T-helper 2 cell treated with Interferon-gamma antibody and Interleukin-4, amounts not matched to agents 5 μg/mL and 100 μg/mL, for 36 hours (primary cell): ENCODE measurements around the gene WDR48.

Experiments
- DNase-seq: peaks from one replicate; pipeline ENCODE4 v3.0.0; 2021; ENCODE audit warnings: low spot score
- H3K27ac Mint-ChIP-seq: one replicate; pipeline ENCODE4 v1.8.0; 2021; ENCODE audit warnings: mild to moderate bottlenecking, mixed read lengths
- H3K27me3 Mint-ChIP-seq: one replicate; pipeline ENCODE4 v1.8.0; 2021; ENCODE audit warnings: low read depth, mixed read lengths
- H3K36me3 Mint-ChIP-seq: one replicate; pipeline ENCODE4 v1.8.0; 2021; ENCODE audit warnings: low read depth, mixed read lengths
- H3K4me1 Mint-ChIP-seq: one replicate; pipeline ENCODE4 v1.8.0; 2021; ENCODE audit warnings: low read depth, mixed read lengths
- H3K4me3 Mint-ChIP-seq: one replicate; pipeline ENCODE4 v1.8.0; 2022; ENCODE audit warnings: mild to moderate bottlenecking, moderate library complexity, mixed read lengths
- H3K9me3 Mint-ChIP-seq: one replicate; pipeline ENCODE4 v1.8.0; 2021; ENCODE audit warnings: mixed read lengths

The WDR48 gene

GRCh38 chr3:39137991-39138803 is 86.4 kb downstream of the WDR48 start:
- Mint-ChIP-seq H3K36me3 (peaks cover 16% of the 10 kb centered on the region), H3K27ac (no peak overlapping the region), H3K4me1 (peaks cover 4% of the 10 kb centered on the region), H3K27me3 (no peaks in the 10 kb centered on the region), H3K9me3 (no peaks in the 10 kb centered on the region), H3K4me3 (no peak overlapping the region)
- no peak for DNase-seq

DNA sequence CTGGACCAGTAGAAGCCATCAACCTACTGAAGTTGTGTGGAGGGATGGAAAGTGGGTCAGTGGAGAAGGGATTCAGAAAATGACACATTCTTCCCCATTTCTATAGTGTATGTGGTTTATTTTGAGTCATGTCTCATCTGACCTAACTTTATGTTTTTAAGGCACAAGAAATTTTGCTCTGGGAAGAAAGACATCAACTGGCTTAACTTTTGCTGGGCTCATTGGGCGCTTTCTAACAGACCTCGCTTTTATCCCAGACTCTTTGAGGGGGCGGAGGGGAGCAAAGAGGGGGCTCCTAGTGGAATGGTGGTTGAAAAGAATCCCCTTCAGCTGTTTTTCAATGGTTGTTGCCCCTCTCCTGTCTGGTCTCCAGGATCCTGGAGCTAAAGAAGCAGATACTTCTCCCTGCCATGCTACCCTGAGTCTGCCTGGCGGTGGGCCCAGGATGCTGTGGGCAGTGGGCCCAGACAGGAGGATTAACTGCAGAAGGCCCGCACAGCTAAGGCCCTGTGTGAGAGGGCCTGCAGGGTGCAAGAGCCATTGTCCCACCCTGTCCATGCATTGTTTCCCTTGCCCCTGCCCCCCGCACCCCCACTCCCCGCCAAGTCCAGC is 87.1 kb downstream of the WDR48 start:
- Mint-ChIP-seq H3K36me3 (peaks cover 23% of the 10 kb centered on the region), H3K27ac (no peak overlapping the region), H3K9me3 (no peaks in the 10 kb centered on the region), H3K27me3 (no peaks in the 10 kb centered on the region), H3K4me3 (no peak overlapping the region), H3K4me1 (peaks cover 4% of the 10 kb centered on the region)
- DNase-seq, result no peak

- Mint-ChIP-seq H3K27me3 (no peaks in the 10 kb centered on the region), H3K4me1 (peaks cover 4% of the 10 kb centered on the region), H3K9me3 (no peaks in the 10 kb centered on the region), H3K27ac (no peak overlapping the region), H3K4me3 (no peak overlapping the region), H3K36me3 (peaks cover 29% of the 10 kb centered on the region)
- DNase-seq, result no peak
Measured at GRCh38 chr3:39139442-39139841, 87.6 kb downstream of the WDR48 start.

DNA sequence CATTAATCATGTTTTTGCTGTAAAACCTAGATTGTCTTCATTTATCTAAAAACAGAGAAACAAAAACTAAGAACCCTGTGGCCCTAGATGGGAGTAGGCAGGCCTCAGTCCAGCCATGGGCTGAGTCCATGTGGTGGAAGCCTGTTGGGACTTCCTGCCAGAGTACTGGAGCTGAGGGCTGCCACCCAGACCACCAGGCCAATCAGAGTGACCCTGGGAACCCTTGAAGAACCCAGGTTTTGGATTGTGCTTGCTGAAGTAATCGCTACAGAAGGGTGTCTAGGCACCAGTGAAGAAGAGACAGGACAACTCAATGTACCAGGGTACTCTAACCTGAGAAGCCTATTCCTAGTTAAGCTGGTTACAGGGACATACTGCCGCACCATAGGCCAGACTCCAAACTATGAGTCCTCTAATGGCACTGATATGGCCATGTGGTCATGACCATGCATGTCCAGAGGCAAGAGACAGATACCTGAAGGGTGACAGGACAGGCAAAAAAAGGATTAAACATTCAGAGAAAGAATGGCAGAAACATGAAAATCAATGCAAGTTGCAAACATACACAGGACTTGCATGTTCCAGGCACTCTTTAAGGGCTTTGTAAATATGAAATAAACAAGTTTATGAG is 88.6 kb downstream of the WDR48 start:
- Mint-ChIP-seq H3K27me3 (no peaks in the 10 kb centered on the region), H3K27ac (no peak overlapping the region), H3K4me3 (no peak overlapping the region), H3K9me3 (no peaks in the 10 kb centered on the region), H3K36me3 (peaks cover 34% of the 10 kb centered on the region), H3K4me1 (peaks cover 4% of the 10 kb centered on the region)
- DNase-seq, result no peak

GRCh38 chr3:39141171-39141995 is 89.6 kb downstream of the WDR48 start:
- Mint-ChIP-seq H3K9me3 (no peaks in the 10 kb centered on the region), H3K4me1 (peaks cover 11% of the 10 kb centered on the region), H3K36me3 (peaks cover 42% of the 10 kb centered on the region), H3K27ac (no peak overlapping the region), H3K4me3 (no peak overlapping the region), H3K27me3 (no peaks in the 10 kb centered on the region)
- DNase-seq, result no peak

- Mint-ChIP-seq H3K27me3 (no peaks in the 10 kb centered on the region), H3K36me3 (peaks cover 46% of the 10 kb centered on the region), H3K27ac (no peak overlapping the region), H3K4me3 (no peak overlapping the region), H3K4me1 (peaks cover 16% of the 10 kb centered on the region), H3K9me3 (no peaks in the 10 kb centered on the region)
- DNase-seq, result no peak
Measured at GRCh38 chr3:39142067-39142466, 90.3 kb downstream of the WDR48 start.

GRCh38 chr3:39143051-39143885 is 91.5 kb downstream of the WDR48 start:
- no peak overlapping the region for H3K27ac Mint-ChIP-seq
- H3K9me3 Mint-ChIP-seq, result no peaks in the 10 kb centered on the region
- H3K36me3 Mint-ChIP-seq, result peaks cover 51% of the 10 kb centered on the region
- DNase-seq, result no peak
- no peaks in the 10 kb centered on the region for H3K27me3 Mint-ChIP-seq
- no peak overlapping the region for H3K4me3 Mint-ChIP-seq
- H3K4me1 Mint-ChIP-seq, result peaks cover 28% of the 10 kb centered on the region

- Mint-ChIP-seq H3K27me3 (no peaks in the 10 kb centered on the region), H3K4me1 (peaks cover 37% of the 10 kb centered on the region), H3K27ac (peak overlapping the region; percentile 58), H3K9me3 (no peaks in the 10 kb centered on the region), H3K36me3 (peaks cover 54% of the 10 kb centered on the region), H3K4me3 (no peak overlapping the region)
- DNase-seq, result no peak
Measured at GRCh38 chr3:39144095-39144747, 92.4 kb downstream of the WDR48 start.

- no peaks in the 10 kb centered on the region for H3K9me3 Mint-ChIP-seq
- H3K27ac Mint-ChIP-seq, result peak overlapping the region; percentile 58
- peaks cover 44% of the 10 kb centered on the region for H3K4me1 Mint-ChIP-seq
- H3K36me3 Mint-ChIP-seq, result peaks cover 54% of the 10 kb centered on the region
- no peak for DNase-seq
- H3K27me3 Mint-ChIP-seq, result no peaks in the 10 kb centered on the region
- H3K4me3 Mint-ChIP-seq, result no peak overlapping the region
Measured at GRCh38 chr3:39144748-39145380, 93.0 kb downstream of the WDR48 start.

GRCh38 chr3:39146083-39146501 is 94.3 kb downstream of the WDR48 start:
- peak overlapping the region; percentile 89 for H3K4me3 Mint-ChIP-seq
- H3K36me3 Mint-ChIP-seq, result peaks cover 54% of the 10 kb centered on the region
- H3K9me3 Mint-ChIP-seq, result no peaks in the 10 kb centered on the region
- H3K27me3 Mint-ChIP-seq, result no peaks in the 10 kb centered on the region
- H3K4me1 Mint-ChIP-seq, result peaks cover 55% of the 10 kb centered on the region
- H3K27ac Mint-ChIP-seq, result peak overlapping the region; percentile 97
- no peak for DNase-seq
